Stimulated activated CD4-positive, alpha-beta T cell treated with anti-CD3 and anti-CD28 coated beads, Interleukin-12 subunit alpha, Interleukin-12 subunit beta, amount 100 ng/mL, for 4 hours (primary cell): Measurements from ENCODE around the gene IAH1.

Experiments used
- DNase-seq: peaks from one replicate; pipeline ENCODE4 v3.0.0-alpha.2; 2020

IAH1 gene

DNA sequence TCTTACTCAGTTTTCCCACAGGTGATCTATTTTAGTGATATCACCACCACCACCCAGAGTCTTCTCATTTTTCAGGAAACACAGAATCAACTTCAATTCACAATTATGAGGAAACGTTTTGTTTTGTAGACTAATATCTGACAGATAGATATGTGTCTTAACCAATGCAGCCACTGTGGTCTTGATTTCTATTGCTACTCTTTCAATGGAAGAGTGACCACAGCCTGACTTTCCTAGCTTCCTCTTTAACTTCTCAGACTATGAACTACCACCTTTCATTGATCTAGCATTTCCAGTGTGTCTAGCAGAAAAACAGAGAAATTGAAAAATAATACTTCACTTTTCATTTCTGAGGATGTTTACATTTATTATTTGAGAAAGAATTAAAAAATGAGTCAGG lies 60.8 kb downstream of the IAH1 start:
- no peak for DNase-seq

DNA sequence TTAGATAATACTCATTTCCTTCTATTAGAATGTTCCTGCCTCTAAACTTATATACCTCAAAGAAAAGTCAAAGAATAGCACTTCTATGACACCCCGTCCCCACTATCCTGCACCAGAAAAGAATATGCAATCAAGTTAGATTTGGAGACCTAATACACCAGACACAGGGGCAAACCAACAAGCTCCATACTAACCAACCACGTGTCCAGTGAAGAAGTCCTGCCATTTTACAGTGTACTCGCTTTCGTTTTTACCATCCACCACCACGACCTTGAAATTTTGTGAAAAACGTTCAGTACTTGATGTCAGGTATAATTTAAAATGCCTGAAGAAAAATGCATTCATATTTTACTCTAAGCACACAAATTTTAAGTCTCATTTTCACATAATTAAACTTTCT lies 62.2 kb downstream of the IAH1 start:
- no peak for DNase-seq

DNA sequence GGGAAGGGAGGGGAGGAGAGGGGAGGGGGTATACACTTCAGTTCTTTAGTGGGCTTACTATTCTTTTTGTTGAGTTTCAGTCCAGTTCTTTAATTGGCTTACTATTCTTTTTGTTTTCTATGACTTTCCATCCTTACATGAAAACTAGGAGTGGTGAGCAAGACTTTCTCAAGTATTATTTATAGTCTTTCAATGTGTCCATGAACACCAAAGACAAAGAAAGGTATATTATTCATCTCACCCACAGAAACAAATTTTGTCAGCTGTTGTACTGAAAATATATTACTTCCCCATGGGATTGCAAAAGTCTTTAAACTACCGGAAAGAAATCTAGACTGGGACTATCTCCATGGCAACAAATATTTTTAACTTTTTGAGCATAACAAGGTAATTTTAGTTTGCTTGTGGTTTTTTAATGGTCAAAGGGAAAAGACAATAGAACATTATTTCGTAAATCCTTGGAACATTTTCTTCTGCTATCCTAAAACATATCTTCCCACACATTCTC lies 63.7 kb downstream of the IAH1 start:
- DNase-seq: no peak
